ENCODE data around the gene CDK14.

GRCh38 chr7:90791596-90791995, 195.5 kb downstream of the CDK14 start:
- TF ChIP-seq CTCF (IDR thresholded peaks at IDR 0.05) = no peak
- TF ChIP-seq POLR2A (IDR thresholded peaks at IDR 0.05) = no peak
- TF ChIP-seq EP300 (IDR thresholded peaks at IDR 0.05) = no peak
